H1 (cell line): Measurements from ENCODE around the gene CASQ1. TPM values are rescaled to one million over a fixed set of nuclear protein-coding genes. Genes with fewer than 3 reads are reported as not detected.

Source experiments
- CTCF ChIA-PET: fragments of 300-600 bp; sonication (Branson Sonifier 250); formaldehyde crosslinking; loops from one replicate; lab custom pipeline; 2021; ENCODE audit not compliant: partially characterized antibody; lab: Charles Lee
- POLR2A ChIA-PET: fragments of 300-600 bp; sonication (Branson Sonifier 250); formaldehyde crosslinking; loops from one replicate; lab custom pipeline; 2021; ENCODE audit warnings: inconsistent platforms; ENCODE audit not compliant: partially characterized antibody; lab: Charles Lee
- DNase-seq, 2 experiments: peaks; one replicate each; pipeline versions ENCODE4 v3.0.0 to v3.0.0-alpha.2; 2010 to 2022; ENCODE audit warnings: low spot score in 2 of 2, low read depth in 1 of 2, mixed read lengths in 1 of 2
- FAIRE-seq: peaks from 2 replicates; lab custom pipeline; 2011; peaks lifted over from hg19 to GRCh38; lab: Jason Lieb, UNC
- H2AFZ ChIP-seq: 2 replicates; pipeline ENCODE4 v1.8.1; 2012; ENCODE audit warnings: low read length, inconsistent platforms
- H2AK5ac ChIP-seq: 2 replicates; pipeline ENCODE4 v1.6.1; 2013; ENCODE audit warnings: low read depth, low read length
- H2BK120ac ChIP-seq: replicated peaks from 2 replicates; pipeline ENCODE3; 2013; ENCODE audit warnings: low read depth, low read length, inconsistent platforms
- H2BK12ac ChIP-seq: 2 replicates; pipeline ENCODE4 v1.6.1; 2013; ENCODE audit warnings: low read depth, low read length
- H2BK15ac ChIP-seq: 2 replicates; pipeline ENCODE4 v1.6.1; 2013; ENCODE audit warnings: low read length
- H2BK20ac ChIP-seq: 2 replicates; pipeline ENCODE4 v1.6.1; 2013; ENCODE audit warnings: low read length
- H2BK5ac ChIP-seq: 2 replicates; pipeline ENCODE4 v1.6.1; 2013; ENCODE audit warnings: low read depth, low read length
- H3K14ac ChIP-seq: 2 replicates; pipeline ENCODE4 v1.6.1; 2013; ENCODE audit warnings: inconsistent platforms; ENCODE audit not compliant: insufficient read length
- H3K18ac ChIP-seq: 2 replicates; pipeline ENCODE4 v1.6.1; 2013; ENCODE audit warnings: low read length; ENCODE audit errors: extremely low read depth
- H3K23ac ChIP-seq: 2 replicates; pipeline ENCODE4 v1.6.1; 2013; ENCODE audit warnings: inconsistent platforms; ENCODE audit not compliant: insufficient read length
- H3K23me2 ChIP-seq: 2 replicates; pipeline ENCODE4 v1.6.1; 2013; ENCODE audit warnings: low read depth, low read length
- H3K27ac ChIP-seq: 2 replicates; pipeline ENCODE4 v1.6.1; 2011; ENCODE audit warnings: low read depth, low read length, inconsistent platforms
- H3K27me3 ChIP-seq, 4 experiments: replicated peaks in 1 of 4; 1 replicate in 1 of 4; 2 replicates in 3 of 4; pipeline versions ENCODE4 v1.6.1 to v1.8.1; 2011 to 2013; ENCODE audit warnings: low read length in 3 of 4, mild to moderate bottlenecking in 3 of 4, inconsistent platforms in 2 of 4, mixed read lengths in 2 of 4, moderate library complexity in 1 of 4; ENCODE audit not compliant: control insufficient read depth in 3 of 4, insufficient read depth in 3 of 4; ENCODE audit errors: extremely low read depth in 1 of 4
- H3K36me3 ChIP-seq, 4 experiments: 2 replicates each; pipeline versions ENCODE4 v1.6.1 to v1.8.1; 2011 to 2013; ENCODE audit warnings: mild to moderate bottlenecking in 4 of 4, low read length in 3 of 4, moderate library complexity in 2 of 4, control low read depth in 1 of 4, inconsistent platforms in 1 of 4; ENCODE audit not compliant: insufficient read depth in 4 of 4, control insufficient read depth in 2 of 4
- H3K4ac ChIP-seq: replicated peaks from 2 replicates; pipeline ENCODE3; 2013; ENCODE audit warnings: low read length, low read depth, mixed read lengths, inconsistent platforms; ENCODE audit not compliant: insufficient read length
- H3K4me1 ChIP-seq, 4 experiments: replicated peaks in 1 of 4; 1 replicate in 1 of 4; 2 replicates in 3 of 4; pipeline versions ENCODE4 v1.6.1 to v1.8.1; 2011 to 2013; ENCODE audit warnings: low read length in 3 of 4, inconsistent platforms in 2 of 4, mixed read lengths in 1 of 4; ENCODE audit not compliant: insufficient read depth in 4 of 4, control insufficient read depth in 3 of 4
- H3K4me2 ChIP-seq, 2 experiments: 2 replicates each; pipeline versions ENCODE4 v1.6.1 to v1.8.1; 2011 to 2013; ENCODE audit warnings: low read depth in 2 of 2, low read length in 2 of 2, control low read depth in 1 of 2, inconsistent platforms in 1 of 2, mild to moderate bottlenecking in 1 of 2; ENCODE audit not compliant: insufficient read depth in 1 of 2
- H3K4me3 ChIP-seq, 4 experiments: fragments of 200-600, 300-600 bp in 1 of 4; sonication (generic), shearing (Covaris generic), sonication (Bioruptor Twin) in 1 of 4; 2 replicates each; pipeline versions ENCODE4 v1.5.1 to v1.8.1; 2011 to 2016; ENCODE audit warnings: low read length in 4 of 4, low read depth in 3 of 4, control low read depth in 2 of 4, inconsistent platforms in 2 of 4, mild to moderate bottlenecking in 2 of 4, mixed read lengths in 1 of 4, moderate library complexity in 1 of 4; ENCODE audit not compliant: insufficient read depth in 2 of 4; ENCODE audit errors: extremely low read depth in 1 of 4
- H3K56ac ChIP-seq: replicated peaks from 2 replicates; pipeline ENCODE3; 2013; ENCODE audit warnings: low read depth, mild to moderate bottlenecking, mixed read lengths, low read length, inconsistent platforms; ENCODE audit not compliant: insufficient read length
- H3K79me1 ChIP-seq: 2 replicates; pipeline ENCODE4 v1.6.1; 2013; ENCODE audit warnings: low read depth, low read length, control low read depth
- H3K79me2 ChIP-seq, 2 experiments: 2 replicates each; pipeline versions ENCODE4 v1.6.1 to v1.8.1; 2012 to 2013; ENCODE audit warnings: low read length in 2 of 2, mild to moderate bottlenecking in 2 of 2, inconsistent platforms in 1 of 2; ENCODE audit not compliant: insufficient read depth in 2 of 2, control insufficient read depth in 1 of 2
- H3K9ac ChIP-seq, 4 experiments: replicated peaks in 1 of 4; 1 replicate in 1 of 4; 2 replicates in 3 of 4; pipeline versions ENCODE4 v1.6.1 to v1.8.1; 2011 to 2013; ENCODE audit warnings: low read depth in 3 of 4, low read length in 3 of 4, control low read depth in 2 of 4, mild to moderate bottlenecking in 2 of 4, moderate library complexity in 2 of 4, inconsistent platforms in 1 of 4; ENCODE audit errors: extremely low read depth in 1 of 4
- H3K9me3 ChIP-seq, 2 experiments: 2 replicates each; pipeline versions ENCODE4 v1.6.1 to v1.8.1; 2012 to 2013; ENCODE audit warnings: mild to moderate bottlenecking in 2 of 2, moderate library complexity in 2 of 2, control low read depth in 1 of 2, inconsistent platforms in 1 of 2, low read depth in 1 of 2, low read length in 1 of 2, mixed read lengths in 1 of 2; ENCODE audit not compliant: insufficient read depth in 2 of 2
- H4K20me1 ChIP-seq, 2 experiments: replicated peaks in 1 of 2; 2 replicates each; pipeline versions ENCODE3 to v1.8.1; 2011 to 2013; ENCODE audit warnings: inconsistent platforms in 2 of 2, low read length in 2 of 2, mild to moderate bottlenecking in 1 of 2; ENCODE audit not compliant: insufficient read depth in 2 of 2, control insufficient read depth in 1 of 2
- H4K5ac ChIP-seq: 2 replicates; pipeline ENCODE4 v1.6.1; 2013; ENCODE audit warnings: low read length, low read depth, mixed read lengths, inconsistent platforms; ENCODE audit not compliant: insufficient read length
- H4K8ac ChIP-seq: 2 replicates; pipeline ENCODE4 v1.8.0; 2013; ENCODE audit warnings: mild to moderate bottlenecking, moderate library complexity, low read length, inconsistent platforms; ENCODE audit not compliant: insufficient read depth; ENCODE audit errors: extremely low read depth
- H4K91ac ChIP-seq: replicated peaks from 2 replicates; pipeline ENCODE3; 2013; ENCODE audit warnings: low read length, mixed read lengths, inconsistent platforms; ENCODE audit not compliant: insufficient read length
- CBX8 ChIP-seq: fragments of 300-800, 300-1000 bp; sonication (generic); IDR thresholded peaks from 2 replicates; pipeline ENCODE4 v1.7.1; 2016; ENCODE audit warnings: low read depth, low read length, borderline replicate concordance
- E2F6 ChIP-seq: IDR thresholded peaks from 2 replicates; pipeline ENCODE4 v1.6.1; 2012; ENCODE audit warnings: inconsistent platforms
- GTF2F1 ChIP-seq: IDR thresholded peaks from 2 replicates; pipeline ENCODE4 v1.6.1; 2012; ENCODE audit warnings: low read depth, low read length, improper control_type of control experiment, borderline replicate concordance
- HDAC6 ChIP-seq: IDR thresholded peaks from one replicate; pipeline ENCODE4 v1.7.1; 2012; ENCODE audit warnings: low read depth, mild to moderate bottlenecking, inconsistent platforms, low read length, moderate library complexity
- RNF2 ChIP-seq: fragments of 200-900, 300-1000 bp; sonication (generic); IDR thresholded peaks from 2 replicates; pipeline ENCODE4 v1.7.1; 2016; ENCODE audit warnings: borderline replicate concordance, low read depth, mild to moderate bottlenecking, antibody characterized with exemption, low read length; ENCODE audit not compliant: poor library complexity, severe bottlenecking; ENCODE audit errors: missing control alignments
- SIRT6 ChIP-seq: IDR thresholded peaks from one replicate; pipeline ENCODE4 v1.7.1; 2012; ENCODE audit warnings: low read length, inconsistent platforms
- TEAD4 ChIP-seq: IDR thresholded peaks from 2 replicates; pipeline ENCODE4 v1.6.1; 2012; ENCODE audit warnings: low read depth, low read length, inconsistent platforms, mixed read lengths
- WGBS, 2 experiments: shearing (Covaris generic) in 1 of 2; methylation state at CpG; one replicate each; pipeline versions ENCODE4 v1.1.6 to v1.1.7; 2013 to 2015; ENCODE audit warnings: low lambda C conversion rate in 2 of 2, mixed read lengths in 2 of 2, inconsistent platforms in 1 of 2, low coverage in 1 of 2, missing lambda C conversion rate in 1 of 2; ENCODE audit not compliant: insufficient replicate concordance in 2 of 2, insufficient coverage in 1 of 2, insufficient read length in 1 of 2; ENCODE audit errors: extremely low coverage in 1 of 2, missing lambda C conversion rate in 1 of 2; 5-methylcytosine and 5-hydroxymethylcytosine counted together
- polyA plus RNA-seq, 7 experiments: library from polyadenylated mRNA; depleted of rRNA in 3 of 7; stranded (reverse) in 5 of 7; unstranded in 2 of 7; fragments of >200 nt in 5 of 7; fragments of 200-250 nt in 2 of 7; gene quantifications; 1 replicate in 5 of 7; 2 replicates in 1 of 7; 4 replicates in 1 of 7; pipeline versions ENCODE4 v1.2.1 to v1.2.3, GENCODE V29; 2011 to 2013; ENCODE audit warnings: missing spikeins in 2 of 7, mixed read lengths in 2 of 7
- total RNA-seq: library from RNA; stranded (reverse); fragmentation: NEBNext Ultra II Directional; extraction: Animal tissue kit (Norgen Biotek cat#: 25700); gene quantifications from 2 replicates; pipeline ENCODE4 v1.2.1, GENCODE V29; 2021

The CASQ1 gene
- total and polyA plus RNA-seq, 2 of the 8 experiments (the other 6 are each of a cell fraction or from before 2014, with no cell fraction given): 0.80 to 1.3 TPM

- H2AFZ ChIP-seq: no peak overlapping the region
- H3K4me3 ChIP-seq: no peak overlapping the region
- H3K23me2 ChIP-seq: peaks cover 3% of the 10 kb centered on the region; the same call in 1 of the 2 replicates
- CTCF ChIA-PET: interaction anchor here (0.8 to 18.4 kb wide), 9 partner anchors 10 to 70 kb away, joined by 3 to 257 read pairs (median 10); partner anchors contain the start of genes CASQ1 and PEA15
- H3K4me2 ChIP-seq: peak overlapping the region in 1 of 2 experiments; percentile 39; a peak in 1 of 4 replicates
- H3K4me1 ChIP-seq: peaks cover 12 to 28% (median 22%) of the 10 kb centered on the region in 4 experiments; a peak in 6 of 7 replicates
- no peaks in the 10 kb centered on the region for H4K20me1 ChIP-seq
- peak overlapping the region; percentile 29; the same call in 1 of the 2 replicates for H3K18ac ChIP-seq
- POLR2A ChIA-PET: interaction anchor here (0.6 to 11.8 kb wide), 6 partner anchors 9 to 93 kb away, joined by 3 to 107 read pairs (median 6); partner anchors contain the start of gene PEA15
- no peak overlapping the region for H4K5ac ChIP-seq
- no peak for DNase-seq
- H2BK20ac ChIP-seq: peak overlapping the region; percentile 97
- no peak overlapping the region for H3K9ac ChIP-seq
- H3K14ac ChIP-seq: no peak overlapping the region
- H2BK15ac ChIP-seq: no peak overlapping the region
- H4K91ac ChIP-seq: peak overlapping the region; percentile 3
- WGBS, 2 experiments: 82% methylated on average over 4 of the region's 4 CpGs; no CpG with 5 or more reads in 1 of the 2 experiments
- H3K79me1 ChIP-seq: no peaks in the 10 kb centered on the region
- H3K79me2 ChIP-seq: no peaks in the 10 kb centered on the region
- H3K56ac ChIP-seq: no peak overlapping the region
- H2BK5ac ChIP-seq: peak overlapping the region; percentile 97; the same call in 1 of the 2 replicates
- no peak for FAIRE-seq
- peaks cover 0 to 2% (median under 1%) of the 10 kb centered on the region in 4 experiments; a peak in 2 of 7 replicates for H3K27me3 ChIP-seq
- no peak overlapping the region for H4K8ac ChIP-seq
- no peak overlapping the region for H2AK5ac ChIP-seq
- H2BK120ac ChIP-seq: peak overlapping the region; percentile 30
- H3K9me3 ChIP-seq: no peaks in the 10 kb centered on the region
- peak overlapping the region; percentile 10; the same call in 1 of the 2 replicates for H2BK12ac ChIP-seq
- TF ChIP-seq RNF2 (no peak), TEAD4 (no peak), SIRT6 (no peak), GTF2F1 (no peak), CBX8 (no peak), HDAC6 (no peak), E2F6 (no peak)
- no peak overlapping the region for H3K27ac ChIP-seq
- no peak overlapping the region for H3K23ac ChIP-seq
- no peak overlapping the region for H3K4ac ChIP-seq
- no peaks in the 10 kb centered on the region for H3K36me3 ChIP-seq
Measured at GRCh38 chr1:160171354-160171753, 19.0 kb upstream of the CASQ1 start.
